IMR-90 (cell line): ENCODE measurements around the gene MOCOS. TPM values are rescaled to one million over a fixed set of nuclear protein-coding genes. Genes with fewer than 3 reads are reported as not detected.

Experiments
- ATAC-seq: fragments of 200-7000 bp; cut with Tn5 transposase; 2 replicates; pipeline ENCODE4 v1.9.1; 2020; ENCODE audit warnings: low read depth, mild to moderate bottlenecking, moderate library complexity
- BruUV-seq: library from RNA; stranded (reverse); fragments of 400-500 nt; replicated peaks from 2 replicates; lab custom pipeline; 2021; lab: Mats Ljungman, UMichigan
- CTCF ChIA-PET: fragments of 300-600 bp; formaldehyde crosslinking; extraction: SDS; loops from one replicate; lab custom pipeline; 2021; ENCODE audit warnings: antibody characterized with exemption; lab: Yijun Ruan, JAX
- POLR2A ChIA-PET: fragments of 300-600 bp; sonication (Branson Sonifier 250); formaldehyde crosslinking; loops from one replicate; lab custom pipeline; 2022; ENCODE audit warnings: antibody characterized with exemption; ENCODE audit not compliant: unreplicated experiment; lab: Charles Lee
- DNase-seq: peaks from one replicate; pipeline ENCODE4 v3.0.0; 2013
- H2AFZ ChIP-seq: replicated peaks from 2 replicates; pipeline ENCODE3; 2013; ENCODE audit warnings: low read length, mild to moderate bottlenecking; ENCODE audit not compliant: poor library complexity
- H2AK5ac ChIP-seq: 2 replicates; pipeline ENCODE4 v1.6.1; 2013; ENCODE audit warnings: low read depth, low read length, inconsistent platforms
- H2AK9ac ChIP-seq: replicated peaks from 2 replicates; pipeline ENCODE3; 2013; ENCODE audit warnings: mild to moderate bottlenecking, low read depth, low read length, moderate library complexity; ENCODE audit not compliant: poor library complexity
- H2BK120ac ChIP-seq: 2 replicates; pipeline ENCODE4 v1.6.1; 2013; ENCODE audit warnings: low read depth, low read length, inconsistent platforms
- H2BK15ac ChIP-seq: 3 replicates; pipeline ENCODE4 v1.6.1; 2013; ENCODE audit warnings: low read depth, low read length, inconsistent platforms
- H2BK20ac ChIP-seq: 2 replicates; pipeline ENCODE4 v1.6.1; 2013; ENCODE audit warnings: low read depth, mild to moderate bottlenecking, inconsistent platforms, low read length, moderate library complexity
- H2BK5ac ChIP-seq: 2 replicates; pipeline ENCODE4 v1.6.1; 2013; ENCODE audit warnings: mild to moderate bottlenecking, low read depth, low read length, inconsistent platforms; ENCODE audit not compliant: poor library complexity, severe bottlenecking
- H3K14ac ChIP-seq: replicated peaks from 2 replicates; pipeline ENCODE4 v1.6.1; 2013; ENCODE audit warnings: low read depth, low read length, inconsistent platforms
- H3K18ac ChIP-seq: 2 replicates; pipeline ENCODE4 v1.6.1; 2013; ENCODE audit warnings: low read depth, low read length, control low read depth
- H3K23ac ChIP-seq: 2 replicates; pipeline ENCODE4 v1.6.1; 2013; ENCODE audit warnings: low read depth, low read length, inconsistent platforms
- H3K27ac ChIP-seq: 2 replicates; pipeline ENCODE4 v1.5.1; 2013; ENCODE audit warnings: mild to moderate bottlenecking, control low read depth, low read length; ENCODE audit not compliant: insufficient read depth
- H3K27me3 ChIP-seq: 2 replicates; pipeline ENCODE4 v1.6.1; 2013; ENCODE audit warnings: low read length; ENCODE audit not compliant: control insufficient read depth, insufficient read depth
- H3K36me3 ChIP-seq: 2 replicates; pipeline ENCODE4 v1.6.1; 2013; ENCODE audit warnings: low read length, mixed read lengths; ENCODE audit not compliant: control insufficient read depth, insufficient read depth
- H3K4ac ChIP-seq: 2 replicates; pipeline ENCODE4 v1.6.1; 2013; ENCODE audit warnings: low read depth, low read length, inconsistent platforms
- H3K4me1 ChIP-seq: 2 replicates; pipeline ENCODE4 v1.6.1; 2013; ENCODE audit warnings: low read length, mixed read lengths; ENCODE audit not compliant: control insufficient read depth, insufficient read depth
- H3K4me2 ChIP-seq: 2 replicates; pipeline ENCODE4 v1.6.1; 2013; ENCODE audit warnings: low read depth, mild to moderate bottlenecking, control low read depth, low read length, moderate library complexity
- H3K4me3 ChIP-seq: 2 replicates; pipeline ENCODE4 v1.5.1; 2013; ENCODE audit warnings: low read depth, mild to moderate bottlenecking, control low read depth, low read length, moderate library complexity; ENCODE audit not compliant: insufficient read depth
- H3K56ac ChIP-seq: 2 replicates; pipeline ENCODE4 v1.6.1; 2013; ENCODE audit warnings: low read length, inconsistent platforms; ENCODE audit not compliant: insufficient read depth; ENCODE audit errors: extremely low read depth
- H3K79me1 ChIP-seq, 2 experiments: 2 replicates each; pipeline ENCODE4 v1.6.1; 2013; ENCODE audit warnings: low read length in 2 of 2, inconsistent platforms in 1 of 2, low read depth in 1 of 2
- H3K9ac ChIP-seq: 2 replicates; pipeline ENCODE4 v1.6.1; 2013; ENCODE audit warnings: low read depth, low read length, control low read depth
- H3K9me1 ChIP-seq: 2 replicates; pipeline ENCODE4 v1.6.1; 2013; ENCODE audit warnings: low read length, inconsistent platforms; ENCODE audit not compliant: insufficient read depth
- H3K9me3 ChIP-seq: 2 replicates; pipeline ENCODE4 v1.6.1; 2013; ENCODE audit warnings: low read length; ENCODE audit not compliant: control insufficient read depth, insufficient read depth
- H4K20me1 ChIP-seq: 2 replicates; pipeline ENCODE4 v1.6.1; 2013; ENCODE audit warnings: low read length, inconsistent platforms; ENCODE audit not compliant: insufficient read depth
- H4K5ac ChIP-seq: 2 replicates; pipeline ENCODE4 v1.6.1; 2013; ENCODE audit warnings: mild to moderate bottlenecking, low read depth, low read length, control low read depth
- H4K8ac ChIP-seq, 2 experiments: 2 replicates each; pipeline ENCODE4 v1.6.1; 2013; ENCODE audit warnings: low read depth in 2 of 2, low read length in 2 of 2, control low read depth in 1 of 2, inconsistent platforms in 1 of 2
- H4K91ac ChIP-seq: 2 replicates; pipeline ENCODE4 v1.6.1; 2013; ENCODE audit warnings: low read depth, low read length, inconsistent platforms; ENCODE audit not compliant: insufficient read depth
- BHLHE40 ChIP-seq: fragments of 150-350 bp; IDR thresholded peaks from 2 replicates; pipeline ENCODE4 v1.6.1; 2016; ENCODE audit warnings: mild to moderate bottlenecking, low read depth, low read length
- CTCF ChIP-seq: conservative IDR thresholded peaks from 2 replicates; pipeline ENCODE4 v1.5.1; 2012; ENCODE audit warnings: mild to moderate bottlenecking, low read depth, low read length, improper control_type of control experiment
- MAFK ChIP-seq: IDR thresholded peaks from 2 replicates; pipeline ENCODE4 v1.6.1; 2012; ENCODE audit warnings: low read depth, low read length, improper control_type of control experiment
- MAZ ChIP-seq: IDR thresholded peaks from 2 replicates; pipeline ENCODE4 v1.6.1; 2012; ENCODE audit warnings: low read depth, mild to moderate bottlenecking, low read length, improper control_type of control experiment, moderate library complexity, borderline replicate concordance
- POLR2A ChIP-seq: IDR thresholded peaks from 2 replicates; pipeline ENCODE4 v1.6.1; 2012; ENCODE audit warnings: mild to moderate bottlenecking, low read depth, low read length
- RCOR1 ChIP-seq: IDR thresholded peaks from 2 replicates; pipeline ENCODE4 v1.6.1; 2012; ENCODE audit warnings: mild to moderate bottlenecking, low read length, improper control_type of control experiment; ENCODE audit not compliant: insufficient replicate concordance
- SMC3 ChIP-seq: fragments of 150-350 bp; IDR thresholded peaks from 2 replicates; pipeline ENCODE4 v1.6.1; 2016; ENCODE audit warnings: low read depth, mild to moderate bottlenecking, antibody characterized with exemption, low read length, moderate library complexity
- USF2 ChIP-seq: fragments of 150-350 bp; IDR thresholded peaks from 2 replicates; pipeline ENCODE4 v1.6.1; 2017; ENCODE audit warnings: mild to moderate bottlenecking, antibody characterized with exemption, low read length, low read depth
- WGBS, 2 experiments: methylation state at CpG; one replicate each; pipeline versions ENCODE4 v1.1.5 to v1.1.7; 2013; ENCODE audit warnings: missing lambda C conversion rate in 2 of 2; ENCODE audit not compliant: insufficient read length in 1 of 2; ENCODE audit errors: extremely low coverage in 2 of 2; 5-methylcytosine and 5-hydroxymethylcytosine counted together
- dilution Hi-C: fragments of 300-500 bp; cut with HindIII; formaldehyde crosslinking; loops from one replicate; pipeline ENCODE4 v1.14.3; 2018; ENCODE audit warnings: low sequenced_read_pairs; ENCODE audit not compliant: unreplicated experiment
- in situ Hi-C: fragments of 300-500 bp; cut with MboI; formaldehyde crosslinking; loops from 3 replicates; pipeline ENCODE4 v1.14.3; 2019; ENCODE audit warnings: low sequenced_read_pairs, inconsistent platforms, mixed read lengths
- intact Hi-C: fragments of 100-400 bp; cut with micrococcal nuclease; formaldehyde crosslinking; loops from 2 replicates; pipeline ENCODE4 v1.10.0; 2022
- polyA plus RNA-seq, 3 experiments: library from polyadenylated mRNA; depleted of rRNA; stranded (reverse); fragments of >200 nt; gene quantifications; 2 replicates each; pipeline ENCODE4 v1.2.3, GENCODE V29; 2012; ENCODE audit warnings: low replicate concordance in 1 of 3
- total RNA-seq: library from RNA; depleted of rRNA; stranded (reverse); fragments of >200 nt; gene quantifications from 2 replicates; pipeline ENCODE4 v1.2.3, GENCODE V29; 2012
- TF ChIP-seq, protein P1 (sequence below): fragments of 150-350 bp; IDR thresholded peaks from 2 replicates; pipeline ENCODE4 v1.6.1; 2016; ENCODE audit warnings: low read depth, mild to moderate bottlenecking, low read length, moderate library complexity, borderline replicate concordance

Gene MOCOS
- total and polyA plus RNA-seq, 2 of the 4 experiments (the other 2 are of a cell fraction) = 1.1 to 2.2 TPM

- Histone ChIP-seq H4K20me1 (no peaks in the 10 kb centered on the region), H3K4ac (no peak overlapping the region), H4K91ac (no peak overlapping the region), H3K56ac (no peak overlapping the region), H3K27me3 (no peaks in the 10 kb centered on the region), H3K4me2 (no peak overlapping the region), H2BK120ac (no peak overlapping the region), H3K27ac (no peak overlapping the region), H3K9me1 (no peaks in the 10 kb centered on the region), H4K8ac (no peak overlapping the region), H3K4me3 (no peak overlapping the region), H3K36me3 (peaks cover 11% of the 10 kb centered on the region), H2AK5ac (no peak overlapping the region), H4K5ac (no peak overlapping the region), H3K23ac (no peak overlapping the region), H2BK20ac (no peak overlapping the region), H3K18ac (no peak overlapping the region), H2BK5ac (no peak overlapping the region), H3K4me1 (no peaks in the 10 kb centered on the region), H2AK9ac (no peak overlapping the region), H2BK15ac (no peak overlapping the region), H3K79me1 (no peaks in the 10 kb centered on the region), H2AFZ (no peak overlapping the region), H3K14ac (no peak overlapping the region), H3K9ac (no peak overlapping the region), H3K9me3 (no peaks in the 10 kb centered on the region)
- TF ChIP-seq RCOR1 = no peak
- no peak for TF ChIP-seq MAZ
- no peak for TF ChIP-seq CTCF
- no peak for TF ChIP-seq SMC3
- TF ChIP-seq USF2 = no peak
- TF ChIP-seq MAFK = no peak
- no peak for TF ChIP-seq BHLHE40
- TF ChIP-seq, protein P1, sequence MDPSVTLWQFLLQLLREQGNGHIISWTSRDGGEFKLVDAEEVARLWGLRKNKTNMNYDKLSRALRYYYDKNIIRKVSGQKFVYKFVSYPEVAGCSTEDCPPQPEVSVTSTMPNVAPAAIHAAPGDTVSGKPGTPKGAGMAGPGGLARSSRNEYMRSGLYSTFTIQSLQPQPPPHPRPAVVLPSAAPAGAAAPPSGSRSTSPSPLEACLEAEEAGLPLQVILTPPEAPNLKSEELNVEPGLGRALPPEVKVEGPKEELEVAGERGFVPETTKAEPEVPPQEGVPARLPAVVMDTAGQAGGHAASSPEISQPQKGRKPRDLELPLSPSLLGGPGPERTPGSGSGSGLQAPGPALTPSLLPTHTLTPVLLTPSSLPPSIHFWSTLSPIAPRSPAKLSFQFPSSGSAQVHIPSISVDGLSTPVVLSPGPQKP = no peak
- TF ChIP-seq POLR2A = no peak
- POLR2A ChIA-PET = interaction anchor here (1.2 kb wide), 1 partner anchor 190 kb away, joined by 3 read pairs; no protein-coding TSS in a partner anchor
- DNase-seq (no peak), ATAC-seq (no peak)
- CTCF ChIA-PET = no interaction called here
- in situ Hi-C loops (no loop called here), dilution Hi-C loops (no loop called here), intact Hi-C loops (no loop called here)
- whole genome bisulfite sequencing, 2 experiments = 83% methylated on average over 1 of the region's 6 CpGs; no CpG with 5 or more reads in 1 of the 2 experiments
- BruUV-seq = no TSS peak
These were observed 9.1 kb downstream of the MOCOS start for GRCh38 chr18:36196238-36196995.
